Measurements from ENCODE around the gene CAMTA1.

Gene CAMTA1

GRCh38 chr1:7006996-7007871, 222.0 kb downstream of the CAMTA1 start:
- DNase-seq (ENCODE audit: low read depth, low spot score) = no peak

GRCh38 chr1:7007902-7008301, 222.6 kb downstream of the CAMTA1 start:
- no peak for DNase-seq (ENCODE audit: low read depth, low spot score)

GRCh38 chr1:7008331-7008730, 223.1 kb downstream of the CAMTA1 start:
- no peak for DNase-seq (ENCODE audit: low read depth, low spot score)

GRCh38 chr1:7008975-7009740, 223.9 kb downstream of the CAMTA1 start:
- no peak for DNase-seq (ENCODE audit: low read depth, low spot score)

GRCh38 chr1:7009741-7010525, 224.7 kb downstream of the CAMTA1 start:
- DNase-seq (ENCODE audit: low read depth, low spot score) = no peak

GRCh38 chr1:7010534-7011200, 225.4 kb downstream of the CAMTA1 start:
- no peak for DNase-seq (ENCODE audit: low read depth, low spot score)

GRCh38 chr1:7011826-7012225, 226.6 kb downstream of the CAMTA1 start:
- no peak for DNase-seq (ENCODE audit: low read depth, low spot score)

- no peak for DNase-seq (ENCODE audit: low read depth, low spot score)
These were observed 227.2 kb downstream of the CAMTA1 start for GRCh38 chr1:7012461-7012924.

GRCh38 chr1:7013833-7014639, 228.8 kb downstream of the CAMTA1 start:
- DNase-seq (ENCODE audit: low read depth, low spot score) = no peak

GRCh38 chr1:7014640-7014930, 229.3 kb downstream of the CAMTA1 start:
- no peak for DNase-seq (ENCODE audit: low read depth, low spot score)

GRCh38 chr1:7015022-7015421, 229.8 kb downstream of the CAMTA1 start:
- no peak for DNase-seq (ENCODE audit: low read depth, low spot score)

GRCh38 chr1:7018351-7018750, 233.1 kb downstream of the CAMTA1 start:
- DNase-seq (ENCODE audit: low read depth, low spot score) = no peak

GRCh38 chr1:7018826-7019225, 233.6 kb downstream of the CAMTA1 start:
- DNase-seq (ENCODE audit: low read depth, low spot score) = no peak

GRCh38 chr1:7019510-7019909, 234.3 kb downstream of the CAMTA1 start:
- DNase-seq (ENCODE audit: low read depth, low spot score) = no peak

GRCh38 chr1:7022058-7022457, 236.8 kb downstream of the CAMTA1 start:
- no peak for DNase-seq (ENCODE audit: low read depth, low spot score)

GRCh38 chr1:7025013-7025412, 239.8 kb downstream of the CAMTA1 start:
- DNase-seq (ENCODE audit: low read depth, low spot score) = no peak

GRCh38 chr1:7026169-7026568, 240.9 kb downstream of the CAMTA1 start:
- DNase-seq (ENCODE audit: low read depth, low spot score) = no peak

GRCh38 chr1:7032992-7033391, 247.7 kb downstream of the CAMTA1 start:
- no peak for DNase-seq (ENCODE audit: low read depth, low spot score)

- no peak for DNase-seq (ENCODE audit: low read depth, low spot score)
These were observed 251.1 kb downstream of the CAMTA1 start for GRCh38 chr1:7036386-7036785.

- DNase-seq (ENCODE audit: low read depth, low spot score) = no peak
These were observed 254.5 kb downstream of the CAMTA1 start for GRCh38 chr1:7039590-7040220.

All from iPS DF 19.7 (cell line).